KOPT-K1 (cell line): ENCODE results near the gene PBRM1.
"Not testable (repeated sequence)": the region's sequence is repeated elsewhere in the genome, so short reads cannot be mapped to it uniquely, and the experiment has no call there.

ENCODE experiments used
- H3K27ac ChIP-seq: fragments of 200-600 bp; sonication (generic); 2 replicates; pipeline ENCODE4 v1.5.1; 2016; ENCODE audit warnings: antibody characterized with exemption, mild to moderate bottlenecking, low read depth, low read length; ENCODE audit not compliant: poor library complexity, severe bottlenecking
- H3K36me3 ChIP-seq: fragments of 200-600 bp; sonication (generic); 2 replicates; pipeline ENCODE4 v1.5.1; 2017; ENCODE audit warnings: antibody characterized with exemption, mild to moderate bottlenecking, low read length, moderate library complexity; ENCODE audit not compliant: insufficient read depth
- H3K9me3 ChIP-seq: fragments of 200-600 bp; sonication (generic); 2 replicates; pipeline ENCODE4 v1.5.1; 2017; ENCODE audit warnings: antibody characterized with exemption, low read length, mild to moderate bottlenecking; ENCODE audit not compliant: insufficient read depth, poor library complexity, severe bottlenecking

Gene PBRM1

DNA sequence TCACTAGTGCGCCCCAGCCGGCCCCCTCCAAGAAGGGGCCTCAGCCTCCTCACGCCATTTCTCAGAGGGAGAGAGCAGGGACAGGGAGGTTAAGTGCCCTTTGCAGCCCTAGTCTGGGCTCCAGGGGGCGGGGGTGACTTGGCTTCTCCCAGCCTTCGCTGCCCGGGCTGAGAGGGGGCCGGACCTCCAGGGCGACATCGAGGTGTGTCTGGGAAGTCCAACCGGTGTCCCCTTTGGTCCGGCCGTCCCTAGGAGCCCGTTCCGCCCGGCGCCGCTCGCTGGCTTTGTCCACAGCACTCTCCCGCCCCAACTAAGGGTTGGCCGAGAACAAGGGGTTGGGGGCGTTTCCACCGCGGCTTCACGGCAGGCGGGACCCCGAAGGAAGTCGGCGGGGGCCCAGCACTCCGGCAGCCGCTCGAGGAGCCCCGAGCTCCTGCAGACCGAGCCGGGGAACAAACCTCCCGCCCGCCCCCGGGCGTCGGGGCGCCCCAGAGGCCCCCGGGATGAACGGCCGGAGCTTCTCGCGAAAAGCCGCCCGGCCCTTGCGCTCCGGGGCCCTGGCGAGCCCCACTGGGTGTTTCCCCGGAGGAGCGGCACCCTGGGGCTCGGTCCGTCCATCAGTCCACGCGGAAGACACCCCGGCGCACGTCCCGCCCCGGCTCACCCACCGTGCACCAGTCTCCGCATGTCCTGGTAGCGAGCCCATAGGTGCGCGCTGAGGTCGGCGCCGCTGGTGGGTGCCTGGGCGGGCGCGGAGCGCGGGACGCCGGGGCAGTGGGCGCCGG lies 152.7 kb downstream of the PBRM1 start:
- no peaks in the 10 kb centered on the region for H3K9me3 ChIP-seq
- H3K36me3 ChIP-seq: peaks cover 21% of the 10 kb centered on the region; the same call in 1 of the 2 replicates
- H3K27ac ChIP-seq: peak overlapping the region; percentile 66

DNA sequence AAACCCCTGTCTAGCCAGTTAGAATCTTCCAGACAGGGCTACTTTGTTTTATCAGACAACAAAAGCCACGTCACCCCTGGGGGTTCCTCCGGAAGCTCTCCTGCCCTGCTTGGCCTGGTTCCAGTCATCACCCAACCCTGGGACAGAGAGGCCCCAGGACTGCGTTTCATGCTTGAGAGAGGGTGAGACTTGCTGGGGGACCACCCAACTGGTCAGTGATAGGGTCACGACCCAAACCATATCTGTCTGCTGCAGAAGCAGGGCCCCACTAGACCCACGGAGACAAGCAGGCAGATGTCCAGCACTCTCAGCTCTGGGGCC lies 153.2 kb downstream of the PBRM1 start:
- peaks cover 27% of the 10 kb centered on the region; the same call in 1 of the 2 replicates for H3K36me3 ChIP-seq
- no peaks in the 10 kb centered on the region for H3K9me3 ChIP-seq
- peak overlapping the region; percentile 66 for H3K27ac ChIP-seq

DNA sequence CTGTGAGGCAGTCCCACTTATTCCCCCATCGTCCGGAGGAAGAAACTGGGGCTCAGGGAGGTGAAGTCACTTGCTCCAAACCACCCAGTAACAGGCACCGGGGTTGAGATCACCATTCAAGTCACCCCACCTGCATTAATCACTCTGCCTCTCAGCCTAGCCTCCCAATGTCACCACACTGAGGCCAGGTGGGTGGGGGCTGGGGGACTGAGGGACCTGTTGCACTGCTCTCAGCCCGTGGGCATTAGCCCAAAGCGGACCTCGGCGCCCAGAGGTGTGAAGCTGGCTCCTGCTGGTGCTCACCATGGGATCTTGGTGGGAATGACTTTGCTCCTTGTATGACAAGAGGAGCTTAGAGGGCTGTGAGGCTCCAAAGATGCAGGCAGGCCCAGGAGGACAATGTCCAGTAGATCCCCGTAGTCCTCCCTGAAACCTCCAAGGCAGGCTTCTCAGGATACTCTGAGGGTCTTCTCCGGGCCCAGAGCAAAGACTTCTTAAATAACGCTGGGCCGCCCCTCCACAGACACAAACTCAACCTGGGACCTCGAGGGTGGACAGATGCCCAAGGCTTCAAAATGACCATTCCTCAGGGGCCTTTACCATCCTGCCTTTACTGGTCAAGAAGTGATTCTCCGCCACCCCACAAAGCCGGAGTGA lies 153.7 kb downstream of the PBRM1 start:
- Histone ChIP-seq H3K9me3 (no peaks in the 10 kb centered on the region), H3K27ac (peak overlapping the region; percentile 66), H3K36me3 (peaks cover 32% of the 10 kb centered on the region; the same call in 1 of the 2 replicates)

DNA sequence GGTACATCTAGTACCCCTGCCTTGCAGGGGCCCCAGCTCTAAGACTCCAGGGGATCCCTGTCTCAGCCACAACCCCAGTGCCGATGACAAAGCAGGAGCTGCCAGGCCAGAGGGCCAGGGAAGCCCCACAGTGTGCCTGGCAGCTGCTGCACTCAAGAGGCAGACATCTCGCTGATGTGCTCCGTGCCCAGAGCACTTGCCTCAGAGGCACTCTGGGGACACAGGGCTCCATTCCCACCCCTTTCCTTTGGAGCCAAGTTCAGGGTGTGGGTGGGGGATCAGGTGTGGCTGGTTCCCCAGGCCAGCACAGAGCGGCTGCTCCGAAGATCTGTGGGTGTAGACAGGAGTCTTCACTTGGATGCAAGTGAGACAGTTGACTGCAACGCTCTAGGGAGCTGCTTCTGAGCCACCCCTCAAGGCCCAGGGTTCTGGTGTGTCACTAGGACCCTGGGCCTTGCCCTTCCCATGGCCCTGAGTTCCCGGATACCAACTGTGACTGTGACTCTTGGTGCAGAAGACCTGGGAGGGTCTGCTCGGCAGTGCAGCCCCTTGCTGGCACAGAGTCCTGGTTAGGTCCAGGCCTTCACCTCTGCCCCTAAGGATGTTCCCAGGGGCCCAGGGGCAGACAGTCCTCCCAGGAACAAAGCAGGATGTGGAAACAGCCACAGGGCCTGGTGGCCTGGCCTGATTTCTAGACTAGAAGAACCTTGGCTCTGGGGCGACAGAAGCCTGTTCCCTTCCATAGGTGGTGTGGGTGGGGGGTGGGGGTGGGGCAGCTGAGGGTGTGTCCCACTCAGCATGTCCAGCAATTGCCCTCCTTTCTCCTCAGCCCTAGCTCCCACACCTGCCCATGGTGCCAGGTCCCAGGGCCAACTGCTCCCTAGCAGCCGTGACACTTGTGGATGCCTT lies 154.5 kb downstream of the PBRM1 start:
- Histone ChIP-seq H3K36me3 (peaks cover 40% of the 10 kb centered on the region; the same call in 1 of the 2 replicates), H3K9me3 (no peaks in the 10 kb centered on the region), H3K27ac (no peak overlapping the region)

DNA sequence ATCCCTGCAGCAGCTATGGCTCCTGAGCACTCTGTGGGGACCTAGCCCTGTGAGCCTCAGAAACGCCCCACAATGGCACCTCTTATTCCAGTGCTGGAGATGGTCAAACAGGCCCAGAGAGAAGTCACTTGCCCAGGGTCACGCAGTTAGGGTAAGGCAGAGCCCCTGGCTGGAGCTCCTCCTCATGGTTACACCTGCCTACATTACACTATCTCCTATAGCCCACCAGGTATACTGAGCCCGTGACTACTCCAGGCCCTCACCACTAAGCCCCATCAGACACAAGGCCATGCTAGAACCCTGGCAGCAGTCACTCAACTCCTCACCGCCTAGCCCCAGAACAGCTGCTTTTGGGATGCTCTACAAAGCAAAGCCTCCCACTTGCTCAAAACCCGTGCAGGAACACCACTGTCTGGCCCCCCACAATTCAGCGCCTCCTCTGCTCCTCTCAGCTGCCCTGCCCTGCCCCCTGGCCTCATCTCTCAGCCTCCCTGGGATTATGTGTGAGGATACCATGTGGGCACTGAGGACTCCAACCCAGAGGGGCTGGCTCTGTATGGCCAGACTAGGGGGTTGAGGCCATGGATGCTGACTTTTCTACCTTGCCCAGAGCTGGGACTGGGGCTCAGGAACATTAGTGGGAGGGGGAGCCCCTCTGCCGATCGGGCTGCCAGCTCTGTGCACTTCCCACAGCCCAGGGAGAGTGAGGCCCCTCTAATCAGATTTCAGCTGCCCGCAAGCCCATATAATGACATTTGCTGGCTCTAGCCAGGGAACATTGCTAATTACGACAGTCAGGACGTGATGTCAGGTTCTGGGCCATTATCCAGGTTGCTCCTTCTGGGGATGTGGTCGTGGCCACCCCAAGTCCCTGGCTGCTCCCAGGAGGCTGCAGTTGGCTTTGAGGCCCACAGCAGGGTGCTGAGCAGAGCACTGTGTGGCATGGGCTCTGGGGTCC lies 156.1 kb downstream of the PBRM1 start:
- Histone ChIP-seq H3K36me3 (peaks cover 52% of the 10 kb centered on the region; the same call in 1 of the 2 replicates), H3K27ac (no peak overlapping the region), H3K9me3 (no peaks in the 10 kb centered on the region)

DNA sequence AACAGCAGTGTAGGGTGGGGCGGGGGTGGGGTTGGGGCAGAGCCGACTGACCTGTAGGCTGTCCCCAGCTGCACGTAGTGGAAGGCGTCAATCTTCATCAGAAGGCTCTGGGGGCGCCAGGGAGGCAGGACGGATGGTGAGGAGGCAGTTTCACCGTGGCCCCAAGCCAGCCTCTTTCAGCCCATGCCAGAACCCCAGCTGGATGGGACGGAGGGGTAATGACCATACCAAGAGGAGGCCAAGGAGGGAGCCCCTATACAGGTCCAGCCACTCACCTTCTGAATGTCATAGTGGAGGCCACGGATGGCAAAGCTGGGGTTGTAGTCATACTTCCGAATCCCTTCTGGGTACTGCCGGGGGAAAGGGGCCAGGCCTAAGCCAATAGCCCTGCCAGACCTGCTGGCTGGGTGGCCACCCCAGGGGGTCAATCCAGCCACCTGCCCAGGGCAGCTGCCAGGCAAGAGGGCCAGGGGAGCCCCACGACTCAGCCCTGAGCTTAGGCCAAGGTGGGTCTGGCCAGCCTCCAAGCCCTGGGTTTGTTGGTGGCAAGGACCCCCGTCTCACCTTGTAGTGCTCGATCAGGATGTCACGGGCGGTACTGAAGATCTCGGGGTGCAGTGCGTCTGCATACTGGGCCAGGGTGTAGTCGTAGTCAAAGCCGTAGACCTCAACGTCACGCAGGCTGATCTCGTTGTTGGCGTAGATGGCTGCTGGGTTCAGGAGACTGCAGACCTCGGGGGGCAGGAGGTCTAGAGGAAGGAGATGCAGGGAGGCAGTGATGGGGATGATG lies 156.9 kb downstream of the PBRM1 start:
- Histone ChIP-seq H3K9me3 (no peaks in the 10 kb centered on the region), H3K36me3 (peaks cover 61% of the 10 kb centered on the region), H3K27ac (no peak overlapping the region)

DNA sequence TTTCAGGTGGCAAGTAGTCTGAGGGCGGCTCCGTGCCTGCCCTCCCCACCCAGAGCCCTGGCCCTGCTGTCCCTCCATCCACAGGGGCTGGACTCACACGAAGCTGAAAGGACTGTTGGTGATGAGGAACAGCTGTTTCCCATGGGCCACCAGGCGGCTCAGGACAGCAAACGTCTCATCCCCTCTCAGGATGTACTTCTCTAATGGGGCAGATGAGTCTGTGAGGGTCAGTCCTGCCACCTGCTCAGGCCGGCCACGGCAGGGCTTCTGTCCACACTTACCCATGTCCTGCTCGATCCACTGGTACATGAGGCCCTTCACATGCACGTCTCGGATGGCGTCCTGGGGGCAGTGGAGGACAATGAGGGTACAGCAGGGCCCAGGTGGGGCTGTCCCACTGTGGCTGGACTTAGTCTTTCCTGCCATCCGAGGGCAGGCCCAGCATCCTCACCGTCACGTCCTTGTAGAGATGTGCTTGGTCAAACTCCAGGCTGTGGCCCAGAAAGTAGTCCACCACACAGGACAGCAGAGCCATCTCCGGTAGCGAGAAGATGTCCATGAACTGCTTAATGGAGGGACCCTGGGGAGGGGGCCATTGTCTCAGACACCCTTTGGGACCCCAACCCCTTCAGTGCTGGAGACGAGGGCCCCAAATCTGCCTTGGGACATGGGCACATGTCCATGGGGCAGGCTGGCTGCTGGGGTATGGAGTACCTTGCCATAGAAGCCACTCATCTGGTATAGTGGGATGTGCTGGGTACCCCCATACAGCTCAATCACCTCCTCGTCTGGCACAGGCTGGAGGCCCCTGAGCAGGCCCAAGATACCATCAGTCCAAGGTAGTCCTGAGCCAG lies 157.8 kb downstream of the PBRM1 start:
- Histone ChIP-seq H3K36me3 (peaks cover 69% of the 10 kb centered on the region), H3K9me3 (no peaks in the 10 kb centered on the region), H3K27ac (no peak overlapping the region)

DNA sequence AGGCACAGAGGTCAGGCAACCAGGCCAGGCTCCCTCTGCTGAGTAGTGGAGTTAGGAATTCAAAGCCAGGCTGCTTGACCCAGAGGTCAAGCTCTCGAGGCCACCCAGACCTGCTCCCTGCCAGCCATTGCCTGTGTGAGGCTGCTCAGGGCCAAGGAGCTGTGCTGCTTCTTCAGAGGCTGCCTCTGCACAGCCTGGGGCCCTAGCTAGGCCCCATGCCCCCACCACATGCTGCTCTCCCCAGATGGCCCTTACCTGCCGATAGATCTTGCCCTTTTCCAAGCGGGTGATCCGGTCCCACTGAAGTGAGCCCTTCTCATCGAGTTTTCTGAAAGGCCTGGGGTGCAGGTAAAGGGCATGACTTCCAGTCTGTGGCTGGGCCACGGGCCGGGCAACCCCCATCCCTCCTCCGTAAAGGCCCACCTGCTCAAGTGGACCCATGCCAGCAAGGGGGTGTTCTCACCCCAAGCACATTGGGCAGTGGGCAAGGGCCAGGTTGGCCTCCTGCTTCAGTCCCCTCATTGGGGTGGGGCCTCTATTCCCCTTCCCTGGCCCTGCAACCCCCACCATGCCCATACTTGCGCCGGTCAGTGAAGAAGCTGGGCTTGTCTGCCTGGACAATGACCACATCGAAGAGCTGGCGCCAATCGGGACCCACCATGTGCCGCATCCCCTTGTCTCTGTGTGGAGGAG lies 158.5 kb downstream of the PBRM1 start:
- Histone ChIP-seq H3K27ac (no peak overlapping the region), H3K36me3 (peaks cover 69% of the 10 kb centered on the region), H3K9me3 (no peaks in the 10 kb centered on the region)

DNA sequence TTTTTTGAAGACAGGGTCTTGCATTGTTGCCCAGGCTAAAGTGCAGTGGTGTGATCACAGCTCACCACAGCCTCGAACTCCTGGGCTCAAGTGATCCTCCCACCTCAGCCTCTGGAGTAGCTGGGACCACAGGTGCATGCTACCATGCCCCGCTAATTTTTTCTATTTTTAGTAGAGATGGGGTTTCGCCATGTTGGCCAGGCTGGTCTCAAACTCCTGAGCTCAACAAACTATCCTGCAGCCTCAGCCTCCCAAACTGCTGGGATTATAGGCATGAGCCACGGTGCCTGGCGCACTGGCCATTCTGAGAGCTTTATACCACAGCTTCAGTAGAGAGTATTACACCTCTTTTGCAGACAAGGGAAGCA lies 159.1 kb downstream of the PBRM1 start:
- peaks cover 69% of the 10 kb centered on the region for H3K36me3 ChIP-seq
- H3K27ac ChIP-seq, H3K9me3 ChIP-seq: not testable (repeated sequence)

DNA sequence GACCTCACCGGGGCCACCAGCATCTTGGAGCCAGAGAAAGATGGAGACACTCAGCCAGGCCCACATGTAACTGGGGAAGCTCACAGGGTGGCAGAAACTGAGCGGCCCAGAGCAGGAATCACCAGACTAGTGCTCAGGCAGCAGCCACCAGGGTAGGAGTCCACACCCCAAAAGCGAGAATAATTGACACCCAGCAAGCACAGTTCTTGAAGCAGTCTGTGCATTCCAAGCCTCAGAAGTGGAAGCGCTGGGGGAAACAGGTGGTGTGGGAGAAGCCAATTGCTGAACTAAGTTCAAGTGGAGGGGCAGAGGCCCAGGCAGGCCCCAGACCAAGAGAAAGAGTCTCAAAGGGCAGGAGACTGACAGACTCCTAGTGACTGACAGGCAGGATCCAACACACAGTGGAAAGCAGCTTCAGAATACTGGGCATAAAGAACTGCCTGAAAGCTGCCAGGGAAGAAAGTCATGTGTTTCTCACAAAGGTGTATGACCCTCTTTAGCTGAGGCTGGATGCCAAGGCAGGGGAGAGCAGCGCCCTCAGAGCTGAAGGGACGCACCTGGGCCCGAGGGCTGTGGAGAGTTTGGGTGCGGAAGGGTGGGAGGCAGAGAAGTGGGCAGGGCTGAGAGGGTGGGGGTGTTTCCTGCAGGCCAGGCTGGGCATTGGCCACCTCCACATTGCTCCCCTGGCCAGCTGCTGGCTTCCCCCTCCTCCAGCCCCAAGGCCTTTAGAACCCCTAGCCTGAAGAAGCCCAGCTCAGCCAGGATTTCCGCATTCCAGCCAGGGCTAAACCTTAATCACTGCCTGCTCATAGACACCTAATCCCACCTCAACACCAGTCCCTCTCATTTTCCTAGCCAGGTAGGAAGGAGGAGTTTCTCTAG lies 159.8 kb downstream of the PBRM1 start:
- H3K36me3 ChIP-seq: peaks cover 69% of the 10 kb centered on the region
- H3K9me3 ChIP-seq: no peaks in the 10 kb centered on the region
- H3K27ac ChIP-seq: no peak overlapping the region

DNA sequence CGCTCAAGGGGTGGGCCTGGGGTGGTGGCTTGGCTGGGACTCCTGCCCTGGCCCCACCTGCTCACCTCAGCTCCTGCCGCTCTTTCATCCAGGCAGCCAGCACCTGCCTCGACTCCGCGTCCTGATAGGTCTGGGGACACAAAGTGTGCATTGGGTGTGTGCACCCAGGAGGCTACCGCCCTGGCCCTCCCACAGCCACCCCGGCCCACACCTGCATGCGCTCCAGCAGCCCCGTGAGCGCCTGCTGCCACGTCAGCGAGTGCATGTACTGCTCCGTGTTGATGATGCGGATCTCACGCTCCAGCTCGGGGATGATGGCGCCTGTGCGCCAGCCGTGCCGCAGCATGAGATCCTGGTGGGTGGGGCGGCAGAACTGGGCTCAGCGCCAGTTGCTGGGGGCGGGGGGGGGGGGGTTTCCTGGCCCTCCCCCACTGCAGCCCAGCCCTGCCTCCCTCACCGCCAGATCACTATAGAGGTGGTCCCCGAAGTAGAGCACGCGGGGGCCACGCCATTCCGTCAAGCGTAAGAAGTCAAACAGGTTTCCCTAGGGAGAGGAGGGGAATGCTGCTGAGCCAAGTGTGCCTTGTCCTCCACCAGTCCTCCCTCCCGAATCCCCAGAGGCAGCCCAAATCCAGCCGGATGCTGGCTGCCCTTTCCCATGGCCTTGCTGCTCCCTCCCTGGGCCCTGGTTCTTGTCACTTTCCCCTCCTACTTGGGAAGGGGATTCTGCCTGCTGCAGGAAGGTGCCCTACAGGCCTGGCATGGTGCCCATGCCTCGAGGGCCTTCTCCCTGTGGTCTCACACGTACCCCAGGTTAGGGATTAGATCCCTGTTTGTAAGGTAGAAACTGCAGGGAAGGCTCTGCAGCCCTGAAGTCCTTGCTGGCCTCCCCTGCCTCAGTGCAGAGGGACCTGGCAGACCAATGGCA lies 160.7 kb downstream of the PBRM1 start:
- Histone ChIP-seq H3K36me3 (peaks cover 66% of the 10 kb centered on the region), H3K9me3 (no peaks in the 10 kb centered on the region), H3K27ac (no peak overlapping the region)
